ENCODE data around the gene PADI2.

DNA sequence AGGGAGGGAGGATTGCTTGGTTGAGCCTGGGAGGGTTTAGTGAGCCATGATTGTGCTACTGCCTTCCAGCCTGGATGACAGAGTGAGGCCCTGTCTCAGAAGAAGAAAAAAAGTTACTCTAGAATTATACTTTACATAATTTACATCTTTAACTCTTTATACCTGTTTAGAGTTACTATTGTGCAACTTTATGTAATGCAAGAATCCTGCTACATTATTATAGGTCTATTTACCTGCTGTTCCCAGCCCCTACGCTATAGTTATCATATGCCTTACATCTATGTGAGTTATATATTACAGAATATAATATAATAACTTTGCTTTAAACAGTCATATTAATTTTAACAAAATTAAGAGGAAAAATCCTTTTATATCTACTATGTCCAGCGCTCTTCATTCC is 79.7 kb downstream of the PADI2 start:
- TF ChIP-seq, protein P1, sequence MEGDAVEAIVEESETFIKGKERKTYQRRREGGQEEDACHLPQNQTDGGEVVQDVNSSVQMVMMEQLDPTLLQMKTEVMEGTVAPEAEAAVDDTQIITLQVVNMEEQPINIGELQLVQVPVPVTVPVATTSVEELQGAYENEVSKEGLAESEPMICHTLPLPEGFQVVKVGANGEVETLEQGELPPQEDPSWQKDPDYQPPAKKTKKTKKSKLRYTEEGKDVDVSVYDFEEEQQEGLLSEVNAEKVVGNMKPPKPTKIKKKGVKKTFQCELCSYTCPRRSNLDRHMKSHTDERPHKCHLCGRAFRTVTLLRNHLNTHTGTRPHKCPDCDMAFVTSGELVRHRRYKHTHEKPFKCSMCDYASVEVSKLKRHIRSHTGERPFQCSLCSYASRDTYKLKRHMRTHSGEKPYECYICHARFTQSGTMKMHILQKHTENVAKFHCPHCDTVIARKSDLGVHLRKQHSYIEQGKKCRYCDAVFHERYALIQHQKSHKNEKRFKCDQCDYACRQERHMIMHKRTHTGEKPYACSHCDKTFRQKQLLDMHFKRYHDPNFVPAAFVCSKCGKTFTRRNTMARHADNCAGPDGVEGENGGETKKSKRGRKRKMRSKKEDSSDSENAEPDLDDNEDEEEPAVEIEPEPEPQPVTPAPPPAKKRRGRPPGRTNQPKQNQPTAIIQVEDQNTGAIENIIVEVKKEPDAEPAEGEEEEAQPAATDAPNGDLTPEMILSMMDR (IDR thresholded peaks at IDR 0.05): no peak
- no peak for TF ChIP-seq POLR2A (IDR thresholded peaks at IDR 0.05)
- TF ChIP-seq EP300 (IDR thresholded peaks at IDR 0.05): no peak

All from tibial nerve (tissue), 4 donors.